Measurements from ENCODE around the gene UGT1A3.

The UGT1A3 gene

DNA sequence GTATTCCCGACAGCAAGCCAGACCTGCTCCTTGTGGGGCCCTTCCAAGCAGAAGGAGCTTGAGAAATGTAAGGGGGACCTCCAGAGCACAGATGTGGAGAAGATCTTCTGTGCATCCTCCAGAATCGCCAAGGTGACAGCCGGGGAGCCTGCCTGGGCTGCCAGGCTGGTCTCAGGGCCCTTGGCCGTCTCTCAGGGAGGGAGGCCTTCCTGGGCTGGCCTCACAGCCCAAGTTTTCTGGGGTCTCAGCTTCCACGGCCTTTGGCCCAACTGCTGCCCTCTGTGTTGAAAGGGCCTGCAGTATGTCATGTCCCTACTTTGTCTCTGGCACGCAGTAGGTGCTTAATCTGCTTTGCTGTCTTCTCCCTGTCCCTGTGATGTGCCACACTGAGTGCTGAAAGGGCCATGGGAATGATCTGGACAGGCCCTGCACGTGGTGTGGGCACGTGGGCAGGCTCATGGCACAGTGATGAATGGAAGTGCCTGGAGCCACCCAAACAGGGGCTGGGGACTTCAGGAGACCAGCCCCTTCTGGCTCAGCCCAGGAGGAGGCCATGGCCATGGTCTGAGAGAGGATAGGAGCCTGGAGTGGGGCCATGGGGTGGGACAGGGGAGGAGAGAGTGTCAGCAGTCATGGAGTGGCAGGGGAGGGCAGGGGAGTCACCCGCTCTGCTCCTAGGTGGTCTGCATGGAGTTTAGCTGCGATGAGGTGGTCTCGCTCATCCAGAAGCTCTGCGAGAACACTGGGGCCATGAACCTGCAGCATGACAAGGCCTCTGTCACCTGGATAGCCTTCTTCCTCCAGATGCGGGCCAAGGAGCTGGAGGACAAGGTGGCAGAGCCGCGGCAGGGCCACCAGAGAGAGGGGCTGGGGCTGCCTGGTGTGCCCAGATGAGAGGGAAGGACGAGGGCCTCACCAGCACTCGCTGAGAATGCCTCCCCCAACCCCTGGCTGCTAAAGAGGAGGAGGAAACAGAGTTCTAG, 90.1 kb downstream of the UGT1A3 start:
- DNase-seq = no peak

DNA sequence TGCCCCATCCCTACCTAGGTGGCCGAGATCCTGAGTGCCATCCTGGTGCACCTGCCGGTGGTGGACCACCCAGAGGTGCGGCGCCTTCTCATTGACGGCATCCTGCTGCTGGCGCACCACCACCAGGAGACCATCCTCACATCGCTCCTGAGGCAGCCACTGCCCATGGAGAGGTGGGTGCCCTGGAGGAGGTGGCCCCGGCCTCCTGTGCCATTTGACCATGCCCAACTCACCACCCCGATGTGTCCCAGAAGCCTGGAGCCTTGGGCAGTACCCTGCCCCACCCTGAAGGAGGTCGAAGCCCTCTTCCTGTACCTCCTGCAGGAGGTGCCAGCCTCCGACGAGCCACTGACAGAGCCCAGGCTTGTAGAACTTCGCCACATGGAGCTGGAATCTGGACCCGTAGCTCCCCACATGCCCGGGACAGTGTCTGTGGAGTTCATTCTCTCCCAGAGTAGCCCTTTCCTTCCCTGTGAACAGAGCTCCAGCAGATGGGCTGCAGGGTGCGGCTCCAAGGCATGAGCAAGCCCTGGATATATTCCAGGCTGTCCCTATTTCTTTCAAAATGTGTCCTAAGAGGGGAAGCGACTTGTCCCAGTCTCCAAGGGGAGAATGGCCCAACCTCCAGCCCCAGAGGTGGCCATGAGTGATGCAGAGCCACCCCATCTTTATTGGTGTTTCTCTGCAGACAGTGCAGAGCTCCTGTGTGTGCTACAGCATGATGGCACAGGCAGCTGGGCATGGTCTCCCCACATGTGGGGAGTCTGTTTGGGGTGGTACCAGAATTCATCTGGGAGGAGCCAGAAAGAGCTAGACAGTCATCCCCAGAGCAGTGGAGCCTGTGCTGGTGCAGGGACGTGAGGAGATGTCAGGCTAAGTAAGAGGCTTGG, 91.3 kb downstream of the UGT1A3 start:
- no peak for DNase-seq

DNA sequence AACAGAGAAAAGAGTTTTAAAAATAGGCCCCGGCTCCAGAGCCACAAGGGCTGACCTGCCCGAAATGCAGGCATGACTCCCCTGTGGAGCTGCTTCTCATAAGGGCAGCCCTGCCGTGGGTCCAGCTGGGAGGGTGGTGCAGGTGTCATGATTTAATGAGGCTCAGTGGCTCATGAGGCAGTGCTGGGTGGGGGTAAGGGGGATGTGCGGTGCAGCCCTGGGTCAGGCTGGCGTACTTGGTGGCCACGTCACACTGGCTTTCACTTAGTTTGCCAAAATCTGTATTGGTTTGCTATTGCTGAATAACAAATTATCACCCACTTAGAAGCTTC, 91.9 kb downstream of the UGT1A3 start:
- no peak for DNase-seq

DNA sequence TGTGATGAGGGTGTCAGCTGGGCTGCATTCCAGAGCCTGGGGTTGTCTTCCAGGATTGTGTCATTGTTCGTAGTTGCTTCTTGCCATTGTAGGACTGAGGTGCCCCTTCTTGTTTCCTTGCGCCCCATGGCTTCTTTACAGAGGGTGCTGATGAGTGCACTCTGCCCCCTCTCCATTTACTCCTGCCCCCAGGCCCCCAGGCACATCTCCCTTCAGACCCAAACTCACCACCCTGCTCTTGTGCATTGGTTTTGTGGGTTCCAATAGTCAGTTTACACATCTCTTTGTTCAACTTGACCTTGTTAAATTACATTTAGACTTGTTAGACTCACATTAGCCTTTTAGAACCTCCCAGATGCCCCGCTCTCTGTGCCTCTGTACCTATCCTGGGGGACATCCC, 92.4 kb downstream of the UGT1A3 start:
- DNase-seq = no peak

DNA sequence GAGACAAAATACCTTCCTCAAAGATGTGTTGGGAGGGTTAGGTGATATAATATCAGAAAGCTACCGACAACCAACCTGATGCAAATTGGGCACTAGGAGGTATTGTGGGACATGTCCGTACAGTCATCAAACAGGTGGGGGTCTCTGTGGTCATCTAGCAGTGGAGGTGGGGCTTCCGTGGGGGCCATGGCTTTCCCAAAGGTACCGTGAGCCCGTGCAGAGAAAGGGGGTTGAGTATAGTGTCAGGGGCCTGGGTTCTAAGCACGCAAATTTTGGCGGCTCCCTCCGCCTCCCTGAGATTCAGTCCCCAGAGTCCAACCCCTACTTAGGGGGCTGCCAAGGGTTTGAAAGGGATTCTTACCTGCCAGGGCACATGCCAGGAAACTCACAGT, 92.9 kb downstream of the UGT1A3 start:
- DNase-seq = no peak

DNA sequence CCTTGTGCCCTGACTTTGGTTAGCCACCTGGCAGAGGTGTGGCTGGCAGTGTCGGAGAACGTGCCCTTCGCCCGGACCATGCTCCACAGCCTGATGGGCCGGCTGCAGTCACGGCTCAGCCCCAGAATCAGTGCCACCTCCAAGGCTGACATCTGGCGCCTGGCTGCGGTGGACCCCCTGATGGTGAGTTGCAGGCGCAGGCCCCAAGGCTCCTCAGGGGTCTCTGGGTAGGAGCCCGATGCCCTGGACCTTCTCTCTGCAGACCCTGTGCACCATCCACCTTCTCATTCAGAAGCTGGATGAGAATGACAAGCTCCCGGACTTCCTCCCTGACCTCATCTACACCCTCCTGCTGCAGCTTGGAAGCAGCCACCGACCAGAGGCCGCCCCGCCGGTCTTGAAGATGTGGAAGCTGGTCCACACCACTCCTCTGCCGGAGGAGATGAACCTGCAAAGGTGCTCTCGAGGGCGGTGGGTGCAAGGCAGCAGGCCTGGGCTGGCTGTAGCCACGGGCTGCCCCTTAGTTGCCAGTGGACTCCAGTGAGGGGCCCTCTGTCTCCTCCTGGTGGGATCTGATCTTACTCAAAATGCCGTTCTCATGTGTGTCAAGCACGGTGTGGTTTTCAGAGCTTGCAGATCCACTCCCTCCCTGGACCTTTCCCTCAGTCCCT, 93.4 kb downstream of the UGT1A3 start:
- no peak for DNase-seq
